Hepatocyte (in vitro differentiated cells): ENCODE measurements around the gene KYAT1.

ENCODE experiments used
- CTCF ChIP-seq: fragments of 200-600 bp; sonication (generic); IDR thresholded peaks from 2 replicates; pipeline ENCODE4 v1.5.1; 2016; ENCODE audit warnings: antibody characterized with exemption, mild to moderate bottlenecking; ENCODE audit not compliant: poor library complexity
- EZH2 ChIP-seq: fragments of 200-600 bp; sonication (generic); IDR thresholded peaks from 2 replicates; pipeline ENCODE4 v1.6.1; 2016; ENCODE audit warnings: antibody characterized with exemption, mild to moderate bottlenecking, borderline replicate concordance
- EZH2phosphoT487 ChIP-seq: fragments of 200-600 bp; sonication (generic); IDR thresholded peaks from one replicate; pipeline ENCODE4 v1.6.1; 2018; ENCODE audit warnings: antibody characterized with exemption, mild to moderate bottlenecking, low read depth, moderate library complexity; ENCODE audit not compliant: unreplicated experiment, severe bottlenecking

- TF ChIP-seq CTCF (no peak), EZH2phosphoT487 (no peak), EZH2 (no peak)
These were observed 39.9 kb downstream of the KYAT1 start for GRCh38 chr9:128841694-128842492.
